Hematopoietic multipotent progenitor cell treated with erythropoietin and hydrocortisone succinate and interleukin-3 and kit ligand, for 15 days (in vitro differentiated cells): ENCODE measurements around the gene UNC13B.
"Not testable (repeated sequence)": the region's sequence is repeated elsewhere in the genome, so short reads cannot be mapped to it uniquely, and the experiment has no call there.

Experiments
- DNase-seq: peaks from one replicate; pipeline ENCODE4 v3.0.0-alpha.2; 2015; ENCODE audit warnings: low spot score

The UNC13B gene

DNA sequence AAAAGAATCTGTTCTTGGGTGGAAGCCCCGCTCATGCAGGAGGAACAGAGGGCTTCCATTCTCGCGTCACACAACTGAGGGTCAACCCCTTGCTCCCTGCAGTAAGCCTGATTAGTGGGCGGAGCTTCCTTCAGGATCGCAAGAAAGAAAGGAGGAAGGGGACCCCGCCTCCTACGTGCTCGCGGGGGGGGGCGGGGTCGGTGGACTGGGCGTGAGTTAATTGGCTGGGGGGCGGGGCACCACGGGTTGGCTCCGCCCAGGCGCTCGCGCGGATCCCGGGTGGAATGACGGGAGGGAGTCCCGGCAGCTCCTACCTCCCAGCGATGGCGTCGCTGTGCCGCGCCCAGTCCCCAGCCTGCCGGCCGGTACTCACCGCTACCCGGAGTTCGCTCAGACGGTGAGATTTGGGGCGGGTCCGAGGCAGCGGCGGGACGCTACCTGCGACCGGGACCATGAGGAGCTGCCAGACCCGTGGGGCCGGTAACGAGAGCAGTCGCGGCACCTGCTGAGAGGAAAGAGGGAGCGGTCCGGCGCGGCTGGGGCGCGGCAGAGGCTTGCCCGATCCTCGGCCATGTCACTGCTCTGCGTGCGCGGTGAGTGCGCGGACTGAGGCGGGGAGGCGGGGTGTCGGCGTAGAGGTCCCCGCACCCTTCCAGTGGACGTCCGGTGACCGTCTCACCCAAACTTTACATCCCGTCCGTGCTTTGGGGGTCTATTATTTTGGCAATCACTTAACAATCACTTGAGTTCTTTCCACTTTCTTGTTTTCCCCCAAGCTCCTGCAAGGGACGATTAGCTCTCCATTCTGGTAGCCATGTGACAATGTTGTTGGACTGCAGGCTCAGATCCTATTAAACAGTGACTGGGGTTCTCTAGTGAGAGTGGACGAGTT, at the start of gene UNC13B:
Gene UNC13B, plus strand, starts transcription at position 297 of the 892 bp plus-strand sequence. Its CDS starts 275 bp downstream, at position 572.
- peak; percentile 75 for DNase-seq

- DNase-seq, result peak; percentile 78
Observed at GRCh38 chr9:35112257-35113020, 49.4 kb upstream of the UNC13B start.

DNA sequence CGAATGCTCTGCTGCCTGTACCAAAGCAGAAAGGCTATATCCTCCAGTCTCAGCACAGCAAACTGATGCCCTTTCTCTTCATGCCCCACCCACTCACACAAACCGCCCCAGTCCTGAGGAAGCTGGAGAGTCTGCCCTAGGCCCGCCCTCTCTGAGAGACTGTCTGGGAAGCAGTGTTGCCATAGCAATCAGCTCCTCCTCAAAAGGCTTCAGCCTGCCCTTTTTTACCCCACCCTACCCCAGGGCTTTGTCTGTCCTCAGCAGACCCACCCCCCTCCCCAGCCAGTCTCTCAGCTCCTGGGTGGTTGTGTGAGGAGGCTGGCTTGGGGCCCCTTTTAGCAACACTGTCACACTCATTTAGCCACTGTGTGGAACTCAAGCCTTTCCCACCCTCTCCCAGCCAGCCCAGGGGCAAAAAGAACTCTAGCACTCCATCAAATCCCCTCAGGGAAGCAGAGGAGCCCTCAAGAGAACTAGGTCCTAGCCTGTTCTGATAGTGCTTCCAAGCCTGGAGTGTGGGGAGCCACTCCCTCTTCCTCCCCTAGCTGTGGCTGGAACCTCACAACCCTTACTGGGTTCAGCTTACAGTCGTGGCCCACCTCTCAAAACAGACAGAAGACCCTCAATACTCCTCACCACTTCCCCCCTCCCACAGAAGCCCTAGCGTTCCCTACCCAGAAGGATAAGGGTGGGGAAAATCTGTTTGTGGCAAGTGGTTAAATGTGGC, 47.5 kb upstream of the UNC13B start:
- DNase-seq, result peak; percentile 85

GRCh38 chr9:35114840-35115628, 46.8 kb upstream of the UNC13B start:
- peak; percentile 71 for DNase-seq

DNA sequence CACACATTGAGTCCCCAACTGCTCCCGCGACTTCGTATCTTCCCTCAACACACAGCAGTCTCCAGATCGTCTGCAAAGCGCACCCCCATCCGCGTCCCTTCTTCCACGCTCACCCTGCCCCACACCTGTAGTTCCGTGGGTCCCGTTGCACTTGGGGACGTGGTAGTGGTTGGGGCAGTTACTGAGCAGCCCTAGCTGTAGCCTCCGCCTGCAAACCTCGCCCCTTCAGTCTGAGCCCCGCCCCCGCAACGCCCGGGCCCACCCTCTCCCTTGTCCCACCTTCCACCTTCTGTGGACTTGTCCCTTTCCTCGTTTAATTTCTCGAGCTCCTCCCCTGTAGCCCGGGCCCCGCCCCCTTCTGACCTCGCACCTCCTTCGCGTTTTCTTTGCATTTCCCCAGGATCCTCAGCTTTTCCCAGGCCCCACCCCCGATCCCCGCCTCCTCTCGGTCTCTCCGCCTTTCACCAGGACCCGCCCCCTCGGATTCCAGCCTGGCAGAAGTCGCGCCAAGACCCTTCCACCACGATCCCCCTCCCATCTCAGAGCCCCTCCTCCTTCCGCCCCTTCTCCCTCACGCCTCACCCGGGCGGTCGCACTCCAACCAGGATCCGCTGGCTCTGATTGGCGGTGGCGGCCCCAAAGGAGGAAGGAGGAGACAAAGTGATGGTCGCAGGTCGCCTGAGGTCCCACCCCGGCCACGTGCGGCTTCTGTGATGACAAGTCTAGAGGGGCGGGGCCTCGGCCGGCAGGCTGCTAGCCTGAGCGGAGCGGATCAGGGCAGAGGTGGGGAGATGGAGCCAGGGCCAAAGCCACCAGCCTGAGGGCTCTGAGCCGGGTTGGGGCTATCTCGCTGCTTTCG, 45.9 kb upstream of the UNC13B start, which contains the start of gene ATOSB:
Gene ATOSB, minus strand, starts transcription at position 183 of the 859 bp plus-strand sequence. CDS start 7,588 bp downstream, outside the sequence.
- DNase-seq, result peak; percentile 93

DNA sequence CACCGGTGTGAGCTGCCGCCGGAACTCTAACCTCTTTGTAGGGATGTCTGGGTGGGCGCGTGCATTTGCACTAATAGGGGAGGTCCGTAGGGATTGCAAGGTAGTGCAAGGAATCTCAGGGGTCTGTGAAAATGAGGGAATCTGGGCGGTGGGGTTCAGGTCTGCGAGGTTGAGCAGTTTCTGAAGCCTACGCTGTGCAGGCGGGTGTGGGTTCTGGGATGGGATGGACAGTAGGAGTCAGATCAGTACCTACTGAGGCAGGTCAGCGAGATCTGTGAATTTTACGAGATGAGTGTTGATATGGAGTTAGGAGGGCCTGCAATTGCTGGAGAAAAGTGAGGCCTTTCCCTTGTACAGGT, 45.3 kb upstream of the UNC13B start:
- no peak for DNase-seq

GRCh38 chr9:35116898-35117551, 44.8 kb upstream of the UNC13B start:
- peak; percentile 93 for DNase-seq

- no peak for DNase-seq
Observed at GRCh38 chr9:35134920-35135319, 26.9 kb upstream of the UNC13B start.

DNA sequence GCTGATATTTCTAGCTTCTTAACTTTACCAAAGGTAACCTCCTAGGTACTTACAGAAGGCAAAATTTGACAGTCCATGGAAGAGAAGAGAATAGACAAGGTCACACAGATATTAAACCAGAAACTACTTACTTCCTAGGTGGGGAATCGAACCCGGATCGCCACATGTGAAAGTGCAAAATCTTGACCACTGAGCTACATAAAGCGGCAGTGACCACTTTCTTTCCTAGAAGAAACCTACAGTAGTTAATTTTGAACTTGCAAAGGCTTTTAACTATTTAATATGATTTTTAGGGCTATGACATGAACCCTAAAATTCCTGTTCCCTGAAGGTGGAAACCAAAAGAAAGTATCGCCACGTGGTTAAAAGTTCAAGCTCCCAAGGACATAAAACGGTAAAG, 25.8 kb upstream of the UNC13B start:
- no peak for DNase-seq

GRCh38 chr9:35136866-35137265, 24.9 kb upstream of the UNC13B start:
- no peak for DNase-seq

- no peak for DNase-seq
Observed at GRCh38 chr9:35140093-35140492, 21.7 kb upstream of the UNC13B start.

DNA sequence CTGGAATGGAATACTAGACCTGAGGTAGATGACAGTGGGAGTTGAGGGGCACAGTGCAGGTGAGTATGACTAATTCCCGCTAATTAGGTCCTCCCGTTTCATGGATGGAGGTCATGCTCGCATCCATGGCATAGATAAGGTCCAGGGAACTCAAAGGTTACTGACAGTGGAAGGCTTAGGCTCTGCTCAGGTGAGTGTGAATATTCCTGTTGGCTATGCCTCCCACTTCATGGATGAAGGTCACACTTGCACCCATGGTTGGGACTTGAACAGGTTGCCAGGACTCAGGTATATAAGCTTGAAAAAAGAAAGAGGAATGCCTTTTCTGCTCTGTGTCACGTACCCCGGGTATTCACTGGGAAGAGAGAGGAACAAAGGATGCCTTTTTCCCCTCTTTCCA, 19.8 kb upstream of the UNC13B start:
- no peak for DNase-seq

GRCh38 chr9:35147941-35148563, 13.8 kb upstream of the UNC13B start:
- not testable (repeated sequence) for DNase-seq

DNA sequence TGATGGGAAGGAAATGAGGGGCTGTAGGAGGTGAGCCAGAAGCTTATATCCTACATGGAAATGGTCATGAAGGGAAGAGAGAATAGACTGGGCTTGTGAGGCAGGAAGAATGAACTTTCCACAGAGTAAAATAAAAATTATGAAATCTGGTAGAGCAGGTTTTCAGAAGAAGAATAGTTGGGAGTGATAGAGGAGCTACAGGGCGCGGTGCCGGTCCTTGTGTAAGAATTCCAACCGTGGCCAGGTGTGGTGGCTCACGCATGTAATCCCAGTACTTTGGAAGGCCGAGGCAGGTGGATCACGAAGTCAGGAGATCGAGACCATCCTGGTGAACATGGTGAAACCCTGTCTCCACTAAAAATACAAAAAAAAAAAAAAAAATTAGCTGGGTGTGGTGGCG, 8.9 kb upstream of the UNC13B start:
- no peak for DNase-seq

- no peak for DNase-seq
Observed at GRCh38 chr9:35156781-35157180, 5.0 kb upstream of the UNC13B start.

- not testable (repeated sequence) for DNase-seq
Observed at GRCh38 chr9:35157836-35158235, 4.0 kb upstream of the UNC13B start.

DNA sequence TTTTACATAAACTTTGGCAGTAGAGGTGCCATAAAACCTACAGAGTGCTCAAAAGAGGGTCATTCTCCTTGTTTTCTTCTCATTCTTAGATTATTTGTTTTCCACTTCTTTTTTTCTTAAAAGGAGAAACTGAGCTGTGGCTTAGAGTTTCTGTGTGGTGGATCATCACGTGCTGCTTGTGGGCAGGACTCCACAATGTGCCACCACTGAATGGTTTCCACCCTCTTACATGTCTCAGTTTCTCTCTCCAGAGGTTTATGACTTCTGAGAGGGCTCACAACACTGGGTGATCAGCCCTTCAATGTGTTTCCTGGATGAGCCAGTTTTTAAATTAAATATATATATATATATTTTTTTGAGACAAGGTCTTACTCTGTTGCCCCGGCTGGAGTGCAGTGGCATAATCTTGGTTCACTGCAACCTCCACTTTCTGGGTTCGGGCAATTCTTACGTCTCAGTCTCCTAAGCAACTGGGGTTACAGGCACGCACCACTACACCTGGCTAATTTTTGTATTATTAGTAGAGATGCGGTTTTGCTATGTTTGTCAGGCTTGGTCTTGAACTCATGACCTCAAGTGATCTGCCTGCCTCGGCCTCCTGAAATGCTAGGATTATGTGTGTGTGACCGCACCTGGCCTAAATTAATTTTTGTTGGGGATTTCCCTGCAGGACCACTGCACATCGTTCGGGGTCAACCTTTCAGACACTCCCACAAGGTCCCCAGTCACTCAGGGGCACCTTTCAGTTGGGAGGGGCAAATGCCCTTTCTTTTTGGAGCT, 3.1 kb upstream of the UNC13B start:
- DNase-seq, result no peak

- DNase-seq, result no peak
Observed at GRCh38 chr9:35162605-35163315, 951 bp downstream of the UNC13B start.
